KG1 (cell line): ENCODE measurements around the gene TEKTIP1.
"Not testable (repeated sequence)": the region's sequence is repeated elsewhere in the genome, so short reads cannot be mapped to it uniquely, and the experiment has no call there.

Experiments used
- DNase-seq: peaks from one replicate; lab custom pipeline; 2025; lab: John Stamatoyannopoulos, UW

The TEKTIP1 gene

DNA sequence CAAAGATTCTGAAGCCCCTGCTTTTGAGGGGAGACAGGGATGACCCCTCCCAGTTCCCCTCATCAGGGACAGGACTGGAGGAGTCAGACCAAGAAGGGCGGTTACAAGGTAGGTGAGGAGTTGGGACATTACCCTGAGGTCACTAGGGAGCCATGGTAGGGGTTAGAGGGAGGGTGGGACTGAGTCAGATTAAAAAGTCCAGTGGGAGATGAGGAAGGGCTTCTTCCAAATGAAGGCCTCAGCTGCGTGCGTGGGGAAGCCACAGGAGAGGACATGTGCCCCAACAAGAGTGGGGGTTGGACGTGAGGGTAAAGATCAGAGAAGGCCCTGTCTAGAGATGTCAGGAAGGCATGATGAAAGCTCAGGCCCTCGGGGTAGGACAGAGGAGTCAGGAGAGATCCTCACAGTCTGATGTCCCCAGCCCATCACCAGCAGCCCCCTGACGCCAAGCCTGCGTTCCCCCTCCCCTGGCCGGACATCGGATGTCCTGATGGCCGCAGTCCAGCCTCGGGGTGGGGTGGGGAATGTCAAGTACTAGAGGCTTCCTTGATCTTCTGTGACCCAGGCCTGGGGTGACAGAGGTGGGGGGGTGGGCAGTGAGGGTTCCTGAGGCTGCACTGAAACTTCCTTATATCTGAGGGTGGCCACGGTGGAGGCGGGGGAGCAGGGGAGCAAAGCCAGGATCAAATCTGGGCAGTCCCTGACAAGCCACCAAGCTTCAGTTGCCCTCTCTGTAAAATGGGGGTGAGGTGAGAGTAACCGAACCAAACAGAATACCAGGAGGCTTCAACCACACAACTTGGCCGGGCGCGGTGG lies 24.9 kb downstream of the TEKTIP1 start:
- no peak for DNase-seq

DNA sequence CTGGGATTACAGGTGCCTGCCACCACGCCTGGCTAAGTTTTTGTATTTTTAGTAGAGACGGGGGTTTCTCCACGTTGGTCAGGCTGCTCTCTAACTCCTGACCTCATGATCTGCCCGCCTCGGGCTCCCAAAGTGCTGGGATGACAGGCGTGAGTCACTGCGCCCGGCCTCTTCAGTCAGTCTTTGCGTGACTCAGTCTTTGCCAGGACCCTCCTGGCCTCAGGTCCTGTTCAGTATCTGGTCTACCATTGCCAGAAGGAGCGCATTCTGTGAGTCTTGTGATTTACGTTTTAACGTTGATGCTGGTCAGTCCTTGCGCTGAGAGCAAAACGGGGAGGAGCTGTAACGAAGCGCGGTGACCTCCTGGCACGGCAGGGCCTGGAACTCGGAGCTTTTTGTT lies 26.2 kb downstream of the TEKTIP1 start:
- DNase-seq: no peak

DNA sequence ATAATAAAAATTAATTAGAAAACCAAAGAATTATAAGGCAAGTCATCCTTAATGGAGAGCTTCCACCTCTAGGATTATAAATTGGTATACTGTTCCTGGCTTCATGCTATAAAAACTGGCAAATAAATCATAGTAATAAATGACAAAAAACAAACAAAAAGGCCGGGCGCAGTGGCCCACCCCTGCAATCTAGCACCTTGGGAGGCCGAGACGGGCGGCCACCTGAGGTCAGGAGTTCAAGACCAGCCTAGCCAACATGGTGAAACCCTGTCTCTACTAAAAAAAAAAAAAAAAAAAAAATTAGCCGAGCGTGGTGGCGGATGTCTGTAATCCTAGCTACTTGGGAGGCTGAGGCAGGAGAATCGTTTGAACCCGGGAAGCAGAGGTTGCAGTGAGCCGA lies 31.1 kb downstream of the TEKTIP1 start:
- not testable (repeated sequence) for DNase-seq

DNA sequence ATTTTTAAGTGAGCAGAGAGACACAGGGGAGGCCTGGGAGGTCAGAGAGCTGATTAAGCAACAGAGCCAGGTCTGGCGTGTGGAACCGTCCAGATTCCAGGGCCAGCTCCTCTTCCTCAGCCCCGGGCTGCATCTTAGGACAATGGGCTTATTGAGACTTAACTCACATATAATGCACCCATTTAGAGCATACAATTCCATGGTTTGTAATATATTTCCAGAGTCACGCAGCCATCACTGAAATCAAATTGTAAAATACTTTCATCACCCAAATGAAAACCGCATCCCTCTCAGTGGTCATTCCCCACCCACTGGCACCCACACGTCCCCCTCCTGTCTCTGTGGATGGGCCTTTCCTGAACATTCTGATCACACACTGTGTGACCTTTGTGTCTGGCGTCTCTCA lies 31.6 kb downstream of the TEKTIP1 start:
- DNase-seq: no peak

DNA sequence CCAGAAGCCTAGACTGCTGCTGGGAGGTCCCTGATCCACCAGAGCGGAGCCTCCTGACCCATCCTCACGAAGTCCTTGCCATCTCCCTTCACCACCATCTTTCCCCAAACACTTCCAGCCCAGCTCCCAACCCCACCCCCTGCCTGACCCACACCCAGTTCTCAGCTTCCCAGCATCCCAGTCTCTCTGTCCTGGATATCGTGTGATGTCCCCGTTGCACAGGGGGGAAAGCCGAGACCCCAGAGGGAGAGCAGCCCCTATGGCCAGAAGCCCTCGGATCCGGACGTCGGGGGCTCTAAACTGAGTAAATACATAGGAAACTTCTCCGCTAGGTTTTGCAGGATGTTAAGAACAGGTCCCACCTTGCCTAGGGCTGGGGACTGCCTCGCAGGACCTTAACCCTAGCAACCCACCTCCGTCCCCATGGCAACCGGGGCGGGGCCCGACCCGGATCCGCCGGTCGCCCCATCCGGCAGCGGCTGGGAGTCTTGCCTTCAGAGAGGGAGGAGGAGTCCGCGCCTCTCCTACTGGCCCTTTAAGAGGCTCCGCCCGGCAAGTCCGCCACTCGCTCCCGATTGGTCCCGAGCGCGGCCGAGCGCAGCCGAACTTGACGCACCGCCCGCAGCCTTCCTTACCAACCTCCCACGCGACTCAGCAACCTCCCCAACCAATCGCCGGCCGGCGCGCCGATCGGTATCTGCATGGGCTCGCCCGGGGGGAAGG lies 33.3 kb downstream of the TEKTIP1 start:
- peak; percentile 91 for DNase-seq

DNA sequence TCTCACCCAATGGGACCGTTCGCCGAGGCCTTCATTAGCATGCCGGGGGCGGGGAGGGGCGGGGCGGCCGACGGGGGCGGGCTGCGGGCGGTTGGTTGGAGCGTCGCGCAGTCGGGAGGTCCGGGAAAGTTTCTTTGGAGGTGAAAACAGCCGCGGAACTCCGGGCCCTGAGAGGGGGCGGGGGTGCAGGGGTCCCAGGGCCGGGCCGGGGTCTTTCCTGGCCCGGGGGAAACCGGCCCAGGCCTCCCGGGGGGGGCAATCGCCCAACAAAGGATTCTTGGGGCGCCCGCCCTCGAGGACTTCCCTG lies 33.8 kb downstream of the TEKTIP1 start, which contains the start of gene HMG20B:
HMG20B (plus strand) TSS at position 90 of the 307 bp plus-strand sequence. CDS start 366 bp downstream, outside the sequence.
- no peak for DNase-seq

DNA sequence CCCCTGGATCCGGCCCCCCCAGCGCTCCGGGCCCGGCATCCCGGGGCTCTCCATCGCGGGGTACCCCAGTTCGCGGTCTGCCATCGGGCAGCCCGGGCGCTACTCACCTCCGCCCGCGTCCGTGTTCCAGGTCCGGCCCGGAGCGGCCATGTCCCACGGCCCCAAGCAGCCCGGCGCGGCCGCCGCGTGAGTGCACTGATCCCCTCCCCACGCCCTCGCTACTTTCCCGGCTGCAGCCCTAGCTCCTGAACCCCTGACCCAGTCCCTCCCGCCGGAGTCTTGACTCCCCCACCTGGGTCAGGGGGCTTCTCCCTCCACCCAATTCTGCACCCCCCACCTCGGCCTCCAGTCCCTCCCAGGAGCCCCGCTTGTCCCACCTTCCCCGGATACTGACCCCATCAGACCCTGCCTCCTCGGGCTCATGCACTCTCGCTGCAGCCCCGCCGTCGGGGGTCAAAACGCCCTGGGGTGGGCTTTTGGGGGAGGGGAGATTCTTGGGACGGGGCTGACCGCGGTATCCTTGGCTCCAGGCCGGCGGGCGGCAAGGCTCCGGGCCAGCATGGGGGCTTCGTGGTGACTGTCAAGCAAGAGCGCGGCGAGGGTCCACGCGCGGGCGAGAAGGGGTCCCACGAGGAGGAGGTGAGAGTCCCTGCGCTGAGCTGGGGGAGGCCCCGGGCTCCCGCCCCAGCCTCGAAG lies 34.3 kb downstream of the TEKTIP1 start:
- DNase-seq: no peak

DNA sequence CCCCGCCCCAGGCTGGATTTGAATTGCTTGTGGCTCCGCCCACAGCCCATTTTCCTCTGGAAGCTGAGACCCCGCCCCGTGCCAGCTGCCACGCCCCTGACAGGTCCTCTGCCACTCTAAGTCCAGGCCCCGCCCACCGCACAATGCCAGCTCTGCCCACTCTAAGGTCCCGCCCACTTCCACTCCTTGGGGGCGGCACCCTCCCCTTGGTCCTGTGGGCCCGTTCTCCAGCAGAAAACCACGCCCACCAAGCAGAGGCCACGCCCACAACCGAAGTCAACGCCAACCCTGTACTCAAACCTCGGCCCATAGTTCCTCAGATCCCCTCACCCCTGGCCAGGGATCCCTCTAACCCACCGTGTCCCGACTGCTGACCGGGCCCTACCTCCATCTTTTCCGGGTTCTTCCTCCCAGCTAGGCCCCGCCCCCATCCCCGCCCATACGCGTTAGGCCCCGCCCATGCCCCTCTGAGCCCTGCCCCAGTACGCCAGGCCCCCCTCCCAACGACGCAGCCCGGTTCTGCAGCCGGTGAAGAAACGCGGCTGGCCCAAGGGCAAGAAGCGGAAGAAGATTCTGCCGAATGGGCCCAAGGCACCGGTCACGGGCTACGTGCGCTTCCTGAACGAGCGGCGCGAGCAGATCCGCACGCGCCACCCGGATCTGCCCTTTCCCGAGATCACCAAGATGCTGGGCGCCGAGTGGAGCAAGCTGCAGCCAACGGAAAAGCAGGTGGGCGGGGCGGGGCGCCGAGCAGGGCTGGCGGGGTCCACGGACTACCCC lies 35.1 kb downstream of the TEKTIP1 start:
- DNase-seq: peak; percentile 58

DNA sequence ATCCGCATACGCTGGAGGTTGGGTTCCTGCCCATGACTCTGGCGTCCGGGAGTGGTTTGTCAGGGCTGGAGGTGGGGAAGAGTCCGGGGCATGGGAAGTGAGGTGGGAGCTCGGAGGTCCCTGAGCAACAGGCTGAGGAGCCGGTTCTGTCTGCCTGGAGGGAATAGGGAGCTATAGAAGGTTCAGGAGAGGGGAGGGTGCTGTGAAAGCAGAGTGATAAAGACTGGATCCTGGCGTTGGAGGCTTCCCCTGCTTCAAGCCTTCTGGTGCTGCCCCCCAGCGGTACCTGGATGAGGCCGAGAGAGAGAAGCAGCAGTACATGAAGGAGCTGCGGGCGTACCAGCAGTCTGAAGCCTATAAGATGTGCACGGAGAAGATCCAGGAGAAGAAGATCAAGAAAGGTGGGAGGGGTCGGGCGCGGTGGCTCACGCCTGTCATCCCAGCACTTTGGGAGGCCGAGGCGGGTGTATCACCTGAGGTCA lies 36.3 kb downstream of the TEKTIP1 start:
- DNase-seq: no peak

DNA sequence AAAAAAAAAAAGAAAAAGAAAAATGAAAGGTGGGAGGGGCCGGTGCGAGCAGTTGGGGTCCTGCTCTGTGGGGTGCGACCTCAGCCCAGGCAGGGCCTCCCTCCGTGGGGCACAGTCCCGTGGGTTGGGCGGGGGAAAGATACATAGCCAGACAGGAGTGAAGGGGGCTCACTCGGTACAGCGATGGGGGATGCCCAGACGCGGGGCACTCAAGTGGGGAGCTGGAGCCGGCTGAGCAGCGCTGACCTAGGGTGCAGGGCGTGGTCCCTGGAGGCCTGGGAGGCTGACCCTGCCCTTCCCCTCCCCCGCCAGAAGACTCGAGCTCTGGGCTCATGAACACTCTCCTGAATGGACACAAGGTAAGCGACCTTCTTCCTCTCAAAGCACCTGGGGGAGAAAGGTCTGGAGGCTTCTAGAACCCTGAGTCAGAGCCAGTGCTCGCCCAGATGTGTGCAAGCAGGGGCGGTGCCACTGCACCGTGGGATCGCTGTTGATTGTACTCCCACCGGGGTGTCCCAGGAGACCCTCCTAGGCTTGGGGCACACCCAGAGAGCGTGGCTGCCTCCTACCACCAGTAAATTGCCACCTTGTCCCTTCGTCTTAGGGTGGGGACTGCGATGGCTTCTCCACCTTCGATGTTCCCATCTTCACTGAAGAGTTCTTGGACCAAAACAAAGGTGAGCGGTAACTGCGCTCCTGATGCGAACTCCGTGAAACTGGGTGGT lies 37.1 kb downstream of the TEKTIP1 start:
- DNase-seq: no peak

DNA sequence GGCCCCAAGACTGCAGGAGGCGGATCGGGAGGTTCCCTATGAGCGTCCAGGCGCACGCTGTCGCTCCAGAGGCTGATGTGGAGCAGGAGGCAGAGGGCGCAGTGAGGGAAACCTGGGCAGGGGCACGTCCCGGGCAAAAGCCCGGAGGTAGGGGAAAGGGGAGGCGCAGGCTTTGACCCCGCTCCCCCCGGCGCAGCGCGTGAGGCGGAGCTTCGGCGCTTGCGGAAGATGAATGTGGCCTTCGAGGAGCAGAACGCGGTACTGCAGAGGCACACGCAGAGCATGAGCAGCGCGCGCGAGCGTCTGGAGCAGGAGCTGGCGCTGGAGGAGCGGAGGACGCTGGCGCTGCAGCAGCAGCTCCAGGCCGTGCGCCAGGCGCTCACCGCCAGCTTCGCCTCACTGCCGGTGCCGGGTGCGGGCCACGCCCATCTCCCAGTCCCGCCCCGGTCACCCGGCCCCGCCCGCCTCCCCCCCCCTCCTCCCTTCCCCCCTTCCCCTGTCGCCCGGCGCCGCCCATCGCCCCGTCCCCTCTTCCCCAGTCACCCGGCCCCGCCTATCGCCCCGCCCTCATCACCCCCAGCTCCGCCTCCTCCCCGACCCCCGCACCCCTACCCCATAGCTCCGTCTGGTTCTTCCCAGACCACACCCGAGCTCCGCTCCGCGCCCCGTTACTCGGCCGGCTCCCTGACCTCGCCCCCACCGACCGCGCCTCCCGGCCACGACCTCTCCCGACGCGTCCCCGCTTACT lies 37.9 kb downstream of the TEKTIP1 start:
- DNase-seq: no peak

DNA sequence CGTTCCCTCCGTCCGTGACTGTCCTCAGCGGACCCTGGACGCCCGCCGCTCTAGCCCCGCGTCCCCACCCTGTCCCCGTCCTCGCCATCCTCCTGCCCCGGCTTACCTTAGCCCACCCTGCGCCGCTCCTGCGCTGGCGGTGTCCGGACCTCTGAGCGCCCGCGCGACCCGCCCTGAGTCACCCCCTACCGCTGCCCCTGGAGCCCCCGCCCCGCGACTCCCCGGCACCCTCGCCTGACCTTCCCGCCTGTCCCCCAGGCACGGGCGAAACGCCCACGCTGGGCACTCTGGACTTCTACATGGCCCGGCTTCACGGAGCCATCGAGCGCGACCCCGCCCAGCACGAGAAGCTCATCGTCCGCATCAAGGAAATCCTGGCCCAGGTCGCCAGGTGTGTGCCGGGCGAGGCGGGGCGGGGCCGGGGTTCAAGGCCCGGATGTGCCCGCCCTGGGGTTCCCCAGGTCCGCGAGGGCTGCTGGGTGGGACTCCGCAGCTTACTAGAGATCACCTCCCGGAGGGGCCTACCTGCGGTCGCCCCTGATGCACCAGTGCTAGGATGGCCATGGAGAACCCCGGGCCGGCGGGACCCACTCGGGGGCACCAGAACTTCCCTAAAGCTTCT lies 38.9 kb downstream of the TEKTIP1 start:
- DNase-seq: no peak

DNA sequence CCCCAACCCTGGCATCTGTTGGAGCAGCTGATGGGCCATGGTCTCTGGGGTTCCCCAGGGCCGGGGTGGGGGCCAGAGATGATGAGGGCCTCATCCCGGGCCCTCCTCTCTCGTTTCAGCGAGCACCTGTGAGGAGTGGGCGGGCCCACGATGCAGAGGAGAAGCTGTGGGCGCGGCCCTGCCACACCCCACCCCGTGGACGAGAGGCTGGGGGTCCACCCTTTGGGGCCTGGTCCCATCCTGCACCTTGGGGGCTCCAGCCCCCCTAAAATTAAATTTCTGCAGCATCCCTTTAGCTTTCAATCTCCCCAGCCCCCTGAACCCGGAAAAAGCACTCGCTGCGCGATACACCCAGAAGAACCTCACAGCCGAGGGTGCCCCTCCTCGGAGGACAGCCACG lies 39.4 kb downstream of the TEKTIP1 start:
- DNase-seq: no peak

DNA sequence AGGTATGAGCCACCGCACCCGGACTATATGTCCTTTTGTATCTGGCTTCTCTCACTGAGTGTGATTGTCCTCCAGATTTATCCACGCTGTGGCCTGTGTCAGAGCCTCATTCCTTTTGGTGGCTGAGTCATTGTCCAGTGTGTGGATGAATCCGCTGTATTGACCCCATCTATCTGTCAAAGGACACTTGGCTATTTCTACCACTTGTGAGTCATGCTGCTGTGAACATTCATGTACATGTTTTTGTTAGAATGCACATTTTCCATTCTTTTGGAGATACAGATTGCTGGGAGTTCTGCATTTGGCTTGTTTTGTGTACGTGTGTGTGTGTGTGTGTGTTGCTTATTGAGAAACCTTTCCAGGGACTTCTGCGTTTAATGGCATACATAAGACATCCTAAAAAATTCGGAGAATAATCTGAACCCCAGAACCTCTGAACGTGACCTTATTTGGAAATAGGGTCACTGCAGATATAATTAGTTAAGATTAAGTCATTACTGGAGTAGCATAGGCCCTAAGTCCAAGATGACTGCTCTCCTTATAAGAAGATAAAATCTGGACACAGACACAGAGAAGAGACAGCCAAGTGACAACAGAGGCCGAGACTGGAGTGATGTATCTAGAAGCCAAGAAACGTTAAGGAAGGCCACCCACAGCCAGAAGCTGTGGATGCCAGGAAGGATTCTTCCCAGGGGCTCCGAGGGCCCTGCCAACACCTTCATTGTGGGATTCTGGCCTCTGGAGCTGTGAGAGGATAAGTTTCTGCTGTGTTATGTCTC lies 41.4 kb downstream of the TEKTIP1 start:
- no peak for DNase-seq

DNA sequence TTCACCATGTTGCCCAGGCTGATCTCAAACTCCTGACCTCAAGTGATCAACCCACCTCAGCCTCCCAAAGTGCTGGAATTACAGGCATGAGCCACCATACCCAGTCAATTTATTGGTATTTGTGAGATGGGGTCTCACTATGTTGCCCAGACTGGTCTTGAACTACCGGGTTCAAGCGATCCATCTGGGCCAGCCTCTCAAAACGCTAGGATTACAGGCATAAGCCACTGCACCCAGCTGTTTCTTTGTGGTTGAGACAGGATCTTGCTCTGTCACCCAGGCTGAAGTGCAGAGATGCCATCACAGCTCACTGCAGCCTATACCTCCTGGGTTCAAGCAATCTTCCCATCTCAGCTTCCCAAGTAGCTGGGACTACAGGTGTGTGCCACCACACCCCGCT lies 42.8 kb downstream of the TEKTIP1 start:
- not testable (repeated sequence) for DNase-seq

DNA sequence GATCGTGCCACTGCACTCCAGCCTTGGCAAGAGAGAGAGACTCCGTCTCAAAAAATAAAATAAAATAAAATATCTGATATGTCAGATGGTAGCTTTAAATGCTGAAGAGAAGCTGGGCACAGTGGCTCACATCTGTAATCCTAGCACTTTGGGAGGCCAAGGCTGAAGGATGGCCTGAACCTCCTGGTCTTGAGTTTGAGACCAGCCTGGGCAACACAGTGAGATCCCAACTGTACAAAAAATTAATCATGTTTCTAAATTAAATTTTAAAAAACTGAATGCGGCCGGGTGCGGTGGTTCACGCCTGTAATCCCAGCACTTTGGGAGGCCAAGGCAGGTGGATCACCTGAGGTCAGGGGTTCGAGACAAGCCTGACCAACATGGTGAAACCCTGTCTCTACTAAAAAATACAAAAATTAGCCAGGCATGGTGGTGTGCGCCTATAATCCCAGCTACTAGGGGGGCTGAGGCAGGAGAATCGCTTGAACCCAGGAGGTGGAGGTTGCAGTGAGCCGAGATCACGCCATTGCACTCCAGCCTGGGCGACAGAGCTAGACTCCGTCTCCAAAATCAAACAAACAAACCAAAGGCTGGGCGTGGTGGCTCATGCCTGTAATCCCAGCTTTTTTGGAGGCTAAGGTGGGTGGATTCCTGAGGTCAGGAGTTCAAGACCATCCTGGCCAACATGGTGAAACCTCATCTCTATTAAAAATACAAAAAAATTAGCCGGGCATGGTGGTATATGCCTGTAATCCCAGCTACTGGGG lies 45.2 kb downstream of the TEKTIP1 start:
- not testable (repeated sequence) for DNase-seq

DNA sequence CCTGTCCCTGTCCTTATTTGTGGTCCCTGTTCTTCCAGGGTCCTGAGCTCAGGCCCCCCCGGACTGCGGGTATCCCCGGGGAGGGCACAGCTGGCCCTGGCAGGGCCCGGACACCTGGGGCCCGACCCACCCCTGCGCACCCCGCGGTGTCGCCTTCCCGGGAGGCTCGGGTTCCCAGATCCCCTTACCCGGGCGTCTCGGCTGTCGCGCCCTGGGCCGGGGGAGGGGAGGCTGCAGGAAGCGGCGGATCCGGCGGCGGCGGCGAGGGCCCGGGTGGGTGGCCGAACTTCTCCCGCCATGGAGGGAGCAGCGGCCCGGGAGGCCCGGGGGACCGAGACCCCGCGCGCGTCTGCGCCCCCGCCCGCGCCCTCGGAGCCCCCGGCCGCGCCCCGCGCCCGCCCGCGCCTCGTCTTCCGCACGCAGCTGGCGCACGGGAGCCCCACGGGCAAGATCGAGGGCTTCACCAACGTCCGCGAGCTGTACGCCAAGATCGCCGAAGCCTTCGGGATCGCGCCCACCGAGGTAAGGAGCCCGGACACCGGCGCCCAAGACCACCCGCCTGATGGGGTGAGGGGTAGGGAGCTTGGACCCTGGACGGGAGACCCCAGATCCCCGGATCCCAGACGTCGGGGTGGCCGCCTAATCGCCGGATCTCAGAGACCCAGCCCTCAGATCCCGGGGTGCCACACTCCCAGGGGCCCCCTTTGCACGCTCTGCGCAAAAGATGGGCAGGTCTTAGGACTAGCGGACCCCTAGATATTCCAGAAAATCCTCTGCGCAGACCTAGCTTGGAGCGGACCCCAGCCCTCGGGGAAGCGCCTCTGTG lies 46.5 kb downstream of the TEKTIP1 start, which contains the start of gene GIPC3:
GIPC3 (plus strand) TSS at position 178 of the 826 bp plus-strand sequence; CDS start at position 298, 120 bp downstream.
- no peak for DNase-seq
